Prostate gland (tissue), 2 donors: ENCODE results near the gene HCFC1R1. TPM values are rescaled to one million over a fixed set of nuclear protein-coding genes. Genes with fewer than 3 reads are reported as not detected.
A peak's percentile ranks its signal among the peaks of the same experiment; 100 is the strongest.

ENCODE experiments used
- DNase-seq: peaks from one replicate; pipeline ENCODE4 v3.0.0-alpha.2; 2019; ENCODE audit warnings: low spot score
- H3K27ac ChIP-seq, 2 donors: fragments of 200-600 bp; sonication (generic); 2 replicates each; pipeline ENCODE4 v1.5.1; 2017 to 2019
- H3K27me3 ChIP-seq: fragments of 200-600 bp; sonication (generic); replicated peaks from 2 replicates; pipeline ENCODE4 v1.5.1; 2019; ENCODE audit not compliant: insufficient read depth
- H3K36me3 ChIP-seq, 2 donors: fragments of 200-600 bp; sonication (generic); 1 replicate in 1 of 2; 2 replicates in 1 of 2; pipeline versions ENCODE4 v1.5.1 to v1.8.1; 2017 to 2019
- H3K4me1 ChIP-seq: fragments of 200-600 bp; sonication (generic); replicated peaks from 2 replicates; pipeline ENCODE4 v1.5.1; 2019
- H3K4me3 ChIP-seq, 2 donors: fragments of 200-600 bp; sonication (generic); 2 replicates each; pipeline ENCODE4 v1.5.1; 2017 to 2019
- H3K9me3 ChIP-seq: fragments of 200-600 bp; sonication (generic); 2 replicates; pipeline ENCODE4 v1.5.1; 2017
- CTCF ChIP-seq, 4 experiments: fragments of 200-600 bp in 2 of 4; fragments of 450-650 bp in 2 of 4; sonication (generic) in 2 of 4; IDR thresholded peaks; 1 replicate in 3 of 4; 2 replicates in 1 of 4; pipeline ENCODE4 v1.5.1; 2016 to 2019; ENCODE audit warnings: antibody characterized with exemption in 4 of 4, mild to moderate bottlenecking in 2 of 4, moderate library complexity in 2 of 4
- POLR2A ChIP-seq: fragments of 450-650 bp; IDR thresholded peaks from one replicate; pipeline ENCODE4 v1.6.1; 2016; ENCODE audit warnings: antibody characterized with exemption, mild to moderate bottlenecking
- POLR2AphosphoS5 ChIP-seq: sonication (generic); formaldehyde crosslinking; IDR thresholded peaks from one replicate; pipeline ENCODE4 v1.6.1; 2017; ENCODE audit warnings: antibody characterized with exemption
- WGBS: methylation state at CpG from one replicate; pipeline ENCODE4 v1.1.5; 2018; 5-methylcytosine and 5-hydroxymethylcytosine counted together
- intact Hi-C: fragments of 100-400 bp; cut with DNase I; formaldehyde crosslinking; loops from one replicate; pipeline ENCODE4 v1.14.2; 2022
- total RNA-seq, 2 donors: library from RNA; depleted of rRNA; stranded (reverse); fragments of >200 nt; gene quantifications; one replicate each; pipeline ENCODE4 v1.1.0, GENCODE V29; 2016

Gene HCFC1R1
- total RNA-seq, 2 donors from 2014 or later, result 52.4 to 67.0 TPM

- H3K9me3 ChIP-seq, result no peaks in the 10 kb centered on the region
- H3K4me1 ChIP-seq, result peaks cover 7% of the 10 kb centered on the region
- DNase-seq, result no peak
- 42% methylated on average over 27 of the region's 27 CpGs for WGBS
- H3K4me3 ChIP-seq, result no peak within 1 kb of the TSS
- intact Hi-C loops, result no loop called here
- no peaks in the 10 kb centered on the region for H3K27me3 ChIP-seq
- H3K27ac ChIP-seq, result no peak within 1 kb of the TSS
- TF ChIP-seq CTCF (IDR thresholded peaks at IDR 0.05) (no peak), POLR2A (no peak), POLR2AphosphoS5 (no peak)
- no peaks in the 10 kb centered on the region for H3K36me3 ChIP-seq
Measured at GRCh38 chr16:3012828-3013420, 10.8 kb downstream of the HCFC1R1 start, which contains the start of gene CLDN9. TSS of gene CLDN9 (plus strand) at chr16:3012923. CDS start at chr16:3013363, 440 bp downstream.

GRCh38 chr16:3012246-3012645, 11.5 kb downstream of the HCFC1R1 start:
- Histone ChIP-seq H3K9me3 (no peaks in the 10 kb centered on the region), H3K27ac (no peak overlapping the region), H3K4me3 (no peak overlapping the region), H3K4me1 (peaks cover 7% of the 10 kb centered on the region), H3K36me3 (no peaks in the 10 kb centered on the region), H3K27me3 (no peaks in the 10 kb centered on the region)
- DNase-seq, result no peak
- WGBS, result 17% methylated on average over 19 of the region's 19 CpGs
- TF ChIP-seq POLR2AphosphoS5, result no peak
- TF ChIP-seq CTCF (IDR thresholded peaks at IDR 0.05), result no peak
- no peak for TF ChIP-seq POLR2A
- intact Hi-C loops, result no loop called here

DNA sequence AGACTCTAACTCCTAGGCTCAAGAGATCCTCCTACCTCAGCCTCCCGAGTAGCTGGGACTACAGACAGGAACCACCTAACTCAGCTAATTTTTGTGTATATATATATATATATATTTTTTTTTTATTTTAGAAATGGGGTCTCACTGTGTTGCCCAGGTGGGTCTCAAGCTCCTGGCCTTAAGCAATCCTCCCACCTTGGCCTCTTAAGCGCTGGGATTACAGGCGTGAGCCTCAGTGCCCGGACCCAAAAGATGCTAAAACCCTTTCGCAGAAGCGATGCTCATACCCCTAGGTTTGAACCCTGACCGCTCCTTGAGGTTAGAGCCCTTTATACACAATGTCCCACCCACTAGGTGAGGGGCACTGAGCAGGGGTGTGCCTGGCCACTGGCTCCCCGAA, 13.2 kb downstream of the HCFC1R1 start:
- intact Hi-C loops, result no loop called here
- H3K9me3 ChIP-seq, result no peaks in the 10 kb centered on the region
- no peaks in the 10 kb centered on the region for H3K36me3 ChIP-seq
- no peak for TF ChIP-seq POLR2AphosphoS5
- no peak for TF ChIP-seq POLR2A
- TF ChIP-seq CTCF (IDR thresholded peaks at IDR 0.05), result no peak
- H3K27ac ChIP-seq, result peak overlapping the region; percentile 52 to 57
- DNase-seq, result no peak
- no peak overlapping the region for H3K4me3 ChIP-seq
- WGBS, result 93% methylated on average over 8 of the region's 8 CpGs
- H3K27me3 ChIP-seq, result no peaks in the 10 kb centered on the region
- peaks cover 7% of the 10 kb centered on the region for H3K4me1 ChIP-seq

DNA sequence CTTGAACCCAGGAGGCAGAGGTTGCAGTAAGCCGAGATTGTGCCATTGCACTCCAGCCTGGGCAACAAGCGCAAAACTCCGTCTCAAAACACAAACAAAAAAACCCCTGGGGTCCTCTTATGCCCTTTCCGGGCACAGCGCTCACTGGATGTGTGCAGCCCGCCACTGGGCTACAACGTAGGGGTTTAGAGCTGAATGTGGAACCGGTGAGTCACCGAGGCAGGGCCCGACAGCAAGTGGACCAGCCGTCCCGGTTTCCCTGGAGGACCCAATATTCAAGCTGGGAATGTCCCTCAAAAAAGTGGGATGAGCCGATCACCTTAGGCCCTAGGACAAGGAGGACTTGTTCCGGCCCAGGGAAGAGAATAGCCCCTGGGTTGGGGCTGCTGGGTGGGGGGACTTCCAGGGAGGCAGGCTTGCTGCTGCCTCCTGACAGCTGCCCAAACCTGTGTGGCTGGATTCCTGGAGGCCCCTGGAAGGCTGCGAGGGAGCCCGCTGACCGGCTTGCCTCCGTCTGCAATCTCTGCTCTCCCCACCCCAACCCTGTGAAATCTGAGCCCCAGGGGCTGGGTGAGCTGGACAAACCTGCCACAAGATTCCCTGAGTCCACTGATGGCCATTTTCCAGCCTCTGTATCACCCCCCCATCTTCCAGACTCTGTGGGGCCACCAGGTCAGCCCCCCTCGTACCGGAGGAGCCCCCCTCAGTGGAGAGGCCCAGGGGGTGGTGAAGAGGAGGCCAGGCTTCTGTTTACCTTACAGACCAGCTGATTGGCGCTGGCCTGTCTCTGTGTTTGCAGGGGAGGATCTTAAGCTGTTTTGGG, 14.0 kb downstream of the HCFC1R1 start:
- H3K27me3 ChIP-seq, result no peaks in the 10 kb centered on the region
- H3K27ac ChIP-seq, result peak overlapping the region; percentile 52 to 57
- H3K36me3 ChIP-seq, result no peaks in the 10 kb centered on the region
- DNase-seq, result peak; percentile 81
- H3K4me1 ChIP-seq, result peaks cover 7% of the 10 kb centered on the region
- TF ChIP-seq POLR2A (no peak), CTCF (IDR thresholded peaks at IDR 0.05) (no peak), POLR2AphosphoS5 (peak; percentile 56)
- H3K9me3 ChIP-seq, result no peaks in the 10 kb centered on the region
- WGBS, result 43% methylated on average over 21 of the region's 21 CpGs
- H3K4me3 ChIP-seq, result no peak overlapping the region
- intact Hi-C loops, result no loop called here

DNA sequence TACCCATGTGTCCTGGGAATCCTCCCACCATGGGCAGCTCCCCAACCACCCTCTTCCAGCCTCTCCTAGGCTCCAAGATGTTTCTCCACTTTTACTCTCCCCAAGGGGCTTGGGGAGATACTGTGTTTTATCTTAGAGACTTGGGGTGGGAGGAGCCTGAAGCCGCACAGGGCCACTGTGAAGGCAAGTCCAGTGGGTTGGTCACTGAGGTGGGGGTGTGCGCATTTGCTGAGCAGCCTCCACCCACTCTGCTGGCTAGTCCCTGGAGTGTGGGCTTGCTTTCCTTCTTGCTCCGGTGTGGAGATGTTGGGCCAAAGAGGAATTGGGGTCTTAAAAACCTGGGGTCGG, 15.1 kb downstream of the HCFC1R1 start:
- Histone ChIP-seq H3K4me3 (no peak overlapping the region), H3K27ac (no peak overlapping the region), H3K4me1 (peaks cover 7% of the 10 kb centered on the region), H3K9me3 (no peaks in the 10 kb centered on the region), H3K27me3 (no peaks in the 10 kb centered on the region), H3K36me3 (no peaks in the 10 kb centered on the region)
- TF ChIP-seq CTCF (IDR thresholded peaks at IDR 0.05), result no peak
- no peak for TF ChIP-seq POLR2A
- TF ChIP-seq POLR2AphosphoS5, result no peak
- no peak for DNase-seq
- WGBS, result 73% methylated on average over 4 of the region's 4 CpGs
- intact Hi-C loops, result no loop called here
